IMR-90 (cell line): ENCODE measurements around the gene OBP2A.

Source experiments
- BHLHE40 ChIP-seq: fragments of 150-350 bp; IDR thresholded peaks from 2 replicates; pipeline ENCODE4 v1.6.1; 2016; ENCODE audit warnings: mild to moderate bottlenecking, low read depth, low read length
- FOS ChIP-seq: fragments of 150-350 bp; IDR thresholded peaks from 2 replicates; pipeline ENCODE4 v1.6.1; 2016; ENCODE audit warnings: low read depth, low read length
- MAFK ChIP-seq: IDR thresholded peaks from 2 replicates; pipeline ENCODE4 v1.6.1; 2012; ENCODE audit warnings: low read depth, low read length, improper control_type of control experiment
- POLR2A ChIP-seq: IDR thresholded peaks from 2 replicates; pipeline ENCODE4 v1.6.1; 2012; ENCODE audit warnings: mild to moderate bottlenecking, low read depth, low read length
- SMC3 ChIP-seq: fragments of 150-350 bp; IDR thresholded peaks from 2 replicates; pipeline ENCODE4 v1.6.1; 2016; ENCODE audit warnings: low read depth, mild to moderate bottlenecking, antibody characterized with exemption, low read length, moderate library complexity
- TF ChIP-seq, protein P1 (sequence below): conservative IDR thresholded peaks from 2 replicates; pipeline ENCODE4 v1.5.1; 2012; ENCODE audit warnings: mild to moderate bottlenecking, low read depth, low read length, improper control_type of control experiment
- TF ChIP-seq, protein P2 (sequence below): fragments of 150-350 bp; IDR thresholded peaks from 2 replicates; pipeline ENCODE4 v1.6.1; 2016; ENCODE audit warnings: low read depth, mild to moderate bottlenecking, low read length, moderate library complexity, borderline replicate concordance
- TF ChIP-seq, protein P3 (sequence below): fragments of 150-350 bp; IDR thresholded peaks from 2 replicates; pipeline ENCODE4 v1.6.1; 2017; ENCODE audit warnings: mild to moderate bottlenecking, antibody characterized with exemption, low read length, low read depth

DNA sequence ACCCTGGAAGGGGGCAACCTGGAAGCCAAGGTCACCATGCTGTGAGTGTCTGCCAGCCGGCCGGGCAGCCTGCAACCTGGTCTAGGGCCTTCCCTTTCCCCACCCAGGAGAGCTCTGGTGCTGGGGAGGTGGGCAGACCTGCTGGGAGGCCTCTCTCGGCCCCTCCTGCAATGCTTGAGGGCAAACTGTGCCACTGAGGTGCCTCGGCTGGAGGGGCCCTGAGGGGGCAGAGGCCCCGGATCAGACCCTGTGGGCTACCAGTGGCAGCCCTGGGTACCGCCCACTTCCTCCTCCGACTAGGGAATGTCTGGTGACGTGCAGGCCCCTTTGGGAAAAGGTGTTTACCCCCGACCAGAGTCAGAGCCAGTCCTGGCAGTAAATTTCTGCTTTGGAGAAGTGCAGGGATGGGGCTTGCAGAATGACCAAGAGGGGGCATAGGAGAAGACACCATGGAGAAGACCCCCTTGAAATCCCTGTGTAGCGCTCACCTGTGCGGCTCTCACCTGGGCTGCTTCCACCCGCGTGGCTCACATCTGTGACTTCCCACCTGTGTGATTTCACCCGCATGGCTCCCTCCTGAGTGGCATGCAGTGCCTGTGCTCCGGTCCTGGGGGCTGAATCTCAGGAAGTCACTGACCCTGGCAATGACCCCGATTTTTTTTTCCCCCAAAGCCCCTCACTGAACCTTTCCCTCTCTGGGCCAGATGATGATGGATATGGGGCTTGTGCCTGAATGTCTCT, 23.6 kb upstream of the OBP2A start:
- no peak for TF ChIP-seq MAFK
- TF ChIP-seq FOS: no peak
- no peak for TF ChIP-seq BHLHE40
- TF ChIP-seq, protein P1, sequence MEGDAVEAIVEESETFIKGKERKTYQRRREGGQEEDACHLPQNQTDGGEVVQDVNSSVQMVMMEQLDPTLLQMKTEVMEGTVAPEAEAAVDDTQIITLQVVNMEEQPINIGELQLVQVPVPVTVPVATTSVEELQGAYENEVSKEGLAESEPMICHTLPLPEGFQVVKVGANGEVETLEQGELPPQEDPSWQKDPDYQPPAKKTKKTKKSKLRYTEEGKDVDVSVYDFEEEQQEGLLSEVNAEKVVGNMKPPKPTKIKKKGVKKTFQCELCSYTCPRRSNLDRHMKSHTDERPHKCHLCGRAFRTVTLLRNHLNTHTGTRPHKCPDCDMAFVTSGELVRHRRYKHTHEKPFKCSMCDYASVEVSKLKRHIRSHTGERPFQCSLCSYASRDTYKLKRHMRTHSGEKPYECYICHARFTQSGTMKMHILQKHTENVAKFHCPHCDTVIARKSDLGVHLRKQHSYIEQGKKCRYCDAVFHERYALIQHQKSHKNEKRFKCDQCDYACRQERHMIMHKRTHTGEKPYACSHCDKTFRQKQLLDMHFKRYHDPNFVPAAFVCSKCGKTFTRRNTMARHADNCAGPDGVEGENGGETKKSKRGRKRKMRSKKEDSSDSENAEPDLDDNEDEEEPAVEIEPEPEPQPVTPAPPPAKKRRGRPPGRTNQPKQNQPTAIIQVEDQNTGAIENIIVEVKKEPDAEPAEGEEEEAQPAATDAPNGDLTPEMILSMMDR: no peak
- TF ChIP-seq, protein P2, sequence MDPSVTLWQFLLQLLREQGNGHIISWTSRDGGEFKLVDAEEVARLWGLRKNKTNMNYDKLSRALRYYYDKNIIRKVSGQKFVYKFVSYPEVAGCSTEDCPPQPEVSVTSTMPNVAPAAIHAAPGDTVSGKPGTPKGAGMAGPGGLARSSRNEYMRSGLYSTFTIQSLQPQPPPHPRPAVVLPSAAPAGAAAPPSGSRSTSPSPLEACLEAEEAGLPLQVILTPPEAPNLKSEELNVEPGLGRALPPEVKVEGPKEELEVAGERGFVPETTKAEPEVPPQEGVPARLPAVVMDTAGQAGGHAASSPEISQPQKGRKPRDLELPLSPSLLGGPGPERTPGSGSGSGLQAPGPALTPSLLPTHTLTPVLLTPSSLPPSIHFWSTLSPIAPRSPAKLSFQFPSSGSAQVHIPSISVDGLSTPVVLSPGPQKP: no peak
- TF ChIP-seq, protein P3, sequence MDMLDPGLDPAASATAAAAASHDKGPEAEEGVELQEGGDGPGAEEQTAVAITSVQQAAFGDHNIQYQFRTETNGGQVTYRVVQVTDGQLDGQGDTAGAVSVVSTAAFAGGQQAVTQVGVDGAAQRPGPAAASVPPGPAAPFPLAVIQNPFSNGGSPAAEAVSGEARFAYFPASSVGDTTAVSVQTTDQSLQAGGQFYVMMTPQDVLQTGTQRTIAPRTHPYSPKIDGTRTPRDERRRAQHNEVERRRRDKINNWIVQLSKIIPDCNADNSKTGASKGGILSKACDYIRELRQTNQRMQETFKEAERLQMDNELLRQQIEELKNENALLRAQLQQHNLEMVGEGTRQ: no peak
- no peak for TF ChIP-seq SMC3
- TF ChIP-seq POLR2A: no peak
